ENCODE measurements around the gene EPYC.

EPYC gene

DNA sequence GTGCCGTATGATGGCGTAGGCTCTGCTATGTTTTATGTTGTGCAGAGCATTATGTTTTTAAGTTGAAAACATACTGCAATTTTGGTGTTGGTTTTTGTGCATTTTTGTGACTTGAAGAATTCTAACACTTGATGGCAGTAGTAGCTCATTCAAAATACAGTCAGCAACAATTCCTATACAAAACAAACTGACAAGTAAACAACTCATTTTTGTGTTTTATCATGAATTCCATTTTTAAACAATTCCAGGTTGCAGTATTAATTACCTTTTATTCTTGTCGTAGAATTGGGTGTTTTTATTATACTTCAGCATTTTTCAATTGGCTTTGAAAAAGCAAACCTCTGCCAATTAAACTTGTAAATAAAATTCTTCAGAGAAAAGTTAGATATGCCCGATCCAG, 45.7 kb downstream of the EPYC start:
- no peak for DNase-seq (ENCODE audit: low read depth in 2 of 2, low spot score in 1 of 2)

DNA sequence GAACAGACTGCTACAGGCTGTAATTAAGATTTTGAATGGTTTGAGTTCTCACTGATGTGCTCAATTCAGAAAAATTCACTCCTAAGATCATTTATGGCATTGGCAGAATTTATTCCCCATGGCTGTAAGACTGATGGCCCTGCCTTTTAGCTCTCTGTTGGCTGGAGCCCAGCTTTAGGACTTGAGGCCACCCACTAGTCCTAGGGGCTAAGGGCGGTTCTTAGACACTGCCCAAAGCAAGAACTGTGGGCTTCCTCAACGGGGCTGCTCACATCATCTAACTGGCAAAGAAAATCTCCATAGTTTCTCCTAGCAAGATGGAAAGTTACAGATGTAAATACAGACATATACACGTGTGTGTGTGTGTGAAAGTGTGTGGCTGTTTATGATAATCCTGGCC, 46.4 kb downstream of the EPYC start:
- DNase-seq (ENCODE audit: low read depth in 2 of 2, low spot score in 1 of 2) = no peak

DNA sequence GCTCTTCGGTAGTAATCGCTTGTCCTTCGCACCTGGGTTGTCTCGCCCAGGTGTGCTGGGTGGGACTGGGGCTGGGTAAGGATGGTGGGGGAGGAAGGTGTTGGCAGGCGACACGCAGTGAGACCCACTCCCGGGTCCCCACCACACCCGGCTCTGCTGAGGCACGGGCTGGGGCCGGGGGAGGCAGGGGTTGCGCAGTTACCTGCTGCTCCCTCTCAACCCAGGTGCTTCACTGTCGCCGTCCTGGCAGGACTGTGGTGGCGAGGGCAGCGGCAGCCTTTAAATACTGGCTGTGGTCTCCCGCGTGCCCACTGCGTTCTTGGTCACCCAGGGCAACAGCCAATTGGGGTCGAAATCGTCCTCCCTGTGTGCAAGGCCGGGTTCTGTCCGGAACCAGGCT, 49.9 kb downstream of the EPYC start, which contains the start of gene CCER1:
TSS of gene CCER1 (minus strand) at position 256 of the 400 bp plus-strand sequence. CDS start 434 bp downstream, outside the sequence.
- DNase-seq (ENCODE audit: low read depth in 2 of 2, low spot score in 1 of 2) = no peak

DNA sequence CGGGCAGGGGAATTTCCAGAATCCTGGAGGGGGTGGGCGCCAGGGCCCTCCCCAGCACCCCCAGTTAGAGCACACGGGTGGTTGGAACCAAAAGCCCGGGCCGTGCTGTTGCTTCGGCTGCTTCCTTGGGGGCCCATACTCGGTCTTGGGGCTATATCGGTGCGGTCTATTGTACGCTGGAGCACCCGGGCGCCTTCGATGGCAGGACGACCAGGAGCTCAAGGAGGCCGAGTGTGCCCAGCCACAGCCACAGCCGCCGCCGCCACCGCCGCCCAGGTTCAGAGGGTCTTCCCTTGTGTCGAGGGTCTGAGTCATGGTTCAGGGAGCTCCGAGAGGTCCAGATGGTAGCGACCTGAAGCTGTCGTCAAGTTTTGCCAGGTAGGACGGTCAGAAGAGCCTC, 50.3 kb downstream of the EPYC start:
- DNase-seq (ENCODE audit: low read depth in 2 of 2, low spot score in 1 of 2) = no peak

DNA sequence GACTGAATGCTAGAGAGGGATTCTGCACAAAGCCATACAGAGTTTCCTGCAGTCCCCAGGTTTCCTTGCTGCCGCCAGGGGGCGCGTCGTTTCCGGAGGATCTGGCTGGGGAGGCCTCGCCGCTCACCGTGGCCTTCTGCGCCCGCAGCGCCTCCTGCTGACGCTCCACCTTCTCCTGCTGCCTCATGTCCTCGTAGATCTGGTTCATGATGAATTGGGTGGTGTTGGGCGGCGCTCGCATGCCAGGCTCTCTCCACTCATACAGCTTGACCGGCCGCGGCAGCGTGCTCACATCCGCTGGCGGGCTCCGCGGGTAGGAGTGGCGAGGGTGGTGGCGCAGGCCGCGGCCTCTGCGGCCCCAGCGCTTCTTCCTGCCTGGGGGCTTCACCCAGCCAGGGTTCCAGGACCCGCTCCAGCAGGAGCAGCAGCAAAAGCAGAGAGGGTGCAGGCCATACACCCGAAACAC, 50.8 kb downstream of the EPYC start:
- no peak for DNase-seq (ENCODE audit: low read depth in 2 of 2, low spot score in 1 of 2)

DNA sequence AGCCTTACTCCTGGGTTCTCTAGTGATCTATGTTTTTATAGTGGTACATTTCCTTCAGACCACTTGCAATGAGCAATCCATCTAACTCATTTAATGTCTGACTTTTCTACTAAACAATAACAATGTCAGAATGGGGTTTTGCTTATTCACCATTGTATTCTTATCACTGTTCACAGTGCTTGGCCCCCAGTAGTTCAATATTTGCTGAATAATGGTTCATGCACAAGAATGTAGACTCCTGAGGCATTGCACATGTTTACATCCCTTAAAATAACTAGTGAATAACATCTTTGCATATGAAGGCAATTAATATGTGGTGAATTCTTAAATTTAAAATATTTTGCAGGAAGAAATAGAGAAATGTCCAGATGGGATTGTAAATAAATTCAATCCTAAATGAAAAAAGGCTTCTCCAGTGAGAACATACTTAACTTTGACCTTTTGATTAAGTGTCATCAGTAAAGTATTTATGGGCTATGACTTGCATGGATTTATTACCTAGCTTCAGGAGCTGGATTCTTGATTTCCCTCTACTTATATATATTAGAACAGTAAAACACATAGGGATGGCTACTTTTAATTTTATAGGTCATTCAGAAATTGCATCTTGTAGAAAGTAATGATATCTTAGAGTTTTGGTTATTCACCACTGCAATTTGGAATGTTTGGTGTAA, 53.2 kb downstream of the EPYC start:
- no peak for DNase-seq (ENCODE audit: low read depth in 2 of 2, low spot score in 1 of 2)

DNA sequence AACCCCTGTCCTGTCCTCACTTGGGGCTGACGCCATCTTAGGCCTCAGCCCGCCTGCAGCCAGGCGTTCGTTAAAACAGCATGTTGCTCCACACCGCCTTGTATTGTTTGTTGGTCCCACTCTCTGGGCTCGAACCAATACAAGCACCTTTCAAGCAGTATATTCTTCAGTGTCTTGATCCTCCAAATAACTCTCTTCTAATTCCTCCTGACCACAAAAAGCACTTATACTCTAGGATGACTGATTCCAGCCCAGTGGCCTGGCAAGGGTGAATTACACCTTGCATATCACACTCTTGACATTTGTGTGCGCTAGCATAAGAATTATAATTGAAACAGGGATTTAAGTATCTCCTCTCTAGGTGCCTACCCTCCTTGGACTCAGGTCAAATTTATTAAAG, 56.9 kb downstream of the EPYC start:
- no peak for DNase-seq (ENCODE audit: low read depth in 2 of 2, low spot score in 1 of 2)

DNA sequence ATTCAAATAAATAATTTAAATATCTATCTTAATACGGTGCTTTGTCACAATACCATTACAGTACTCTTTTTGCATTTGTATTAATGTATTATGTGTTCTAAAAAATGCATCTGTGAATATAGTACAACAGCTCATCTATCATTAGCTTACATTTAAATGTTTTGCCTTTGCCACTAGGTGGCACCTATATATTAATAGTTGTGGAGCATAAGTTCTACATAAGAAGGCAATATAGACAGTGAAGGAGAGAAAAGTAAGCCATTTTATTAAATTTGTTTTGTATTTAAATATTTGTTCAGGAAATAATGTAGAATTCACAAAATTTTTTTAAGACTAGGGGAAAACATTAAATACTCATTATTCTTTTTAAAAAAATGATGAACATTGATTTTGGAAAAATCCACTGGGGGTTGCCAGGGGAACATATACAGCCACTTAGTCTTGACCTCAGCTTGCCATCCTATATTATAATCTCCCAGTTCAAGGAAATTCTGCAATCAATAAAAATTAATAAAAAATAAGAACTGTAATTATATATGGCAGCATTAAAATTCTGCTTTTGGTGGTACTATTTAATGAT, 59.6 kb downstream of the EPYC start:
- DNase-seq (ENCODE audit: low read depth in 2 of 2, low spot score in 1 of 2) = no peak

DNA sequence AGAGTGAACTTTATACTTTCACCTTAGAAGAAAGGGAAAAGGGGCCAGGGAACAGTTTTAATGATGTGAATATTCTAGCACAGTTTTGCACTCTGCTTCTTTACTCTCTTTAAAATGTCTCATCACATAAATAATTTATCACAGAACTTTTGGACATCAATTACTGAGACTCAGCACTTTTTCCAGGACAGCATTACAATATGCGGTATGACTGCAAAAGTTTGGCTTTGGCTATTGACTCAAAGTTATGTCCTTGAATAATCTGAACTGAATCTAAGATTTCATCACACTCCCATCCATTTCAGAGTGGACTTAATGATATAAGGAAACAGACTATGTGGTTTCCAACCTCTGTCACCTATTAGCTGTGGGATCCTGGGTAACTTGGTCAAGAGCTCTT, 61.5 kb downstream of the EPYC start:
- DNase-seq (ENCODE audit: low read depth in 2 of 2, low spot score in 1 of 2) = no peak

DNA sequence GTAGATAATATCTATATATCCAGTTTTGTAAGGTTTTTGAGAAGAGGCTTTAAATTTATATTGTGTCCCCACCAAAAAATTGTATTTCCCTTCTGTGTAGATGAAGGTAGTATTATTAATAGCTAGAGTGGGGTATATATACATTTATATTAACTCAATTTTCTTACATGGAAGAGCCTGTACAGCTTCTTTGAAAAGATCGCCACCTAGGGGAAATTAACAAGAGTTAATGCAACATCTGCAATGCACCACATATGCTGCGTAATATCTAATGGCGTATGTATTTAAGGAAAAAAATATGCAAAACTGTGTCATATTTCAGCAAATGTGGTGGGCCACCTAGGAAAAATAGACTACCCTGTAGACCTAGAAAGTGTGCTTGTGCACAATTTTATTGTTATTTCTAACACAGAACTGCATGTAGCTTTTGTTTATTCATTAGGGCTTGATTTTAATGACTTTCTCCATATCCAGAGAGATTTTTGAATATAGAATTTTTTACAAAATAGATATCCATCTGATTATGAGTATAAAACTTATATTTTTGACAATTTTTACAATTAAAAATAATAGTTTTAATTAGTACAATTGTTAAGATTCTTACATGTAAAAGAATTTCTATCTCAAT, 63.8 kb downstream of the EPYC start:
- DNase-seq (ENCODE audit: low read depth in 2 of 2, low spot score in 1 of 2) = no peak

DNA sequence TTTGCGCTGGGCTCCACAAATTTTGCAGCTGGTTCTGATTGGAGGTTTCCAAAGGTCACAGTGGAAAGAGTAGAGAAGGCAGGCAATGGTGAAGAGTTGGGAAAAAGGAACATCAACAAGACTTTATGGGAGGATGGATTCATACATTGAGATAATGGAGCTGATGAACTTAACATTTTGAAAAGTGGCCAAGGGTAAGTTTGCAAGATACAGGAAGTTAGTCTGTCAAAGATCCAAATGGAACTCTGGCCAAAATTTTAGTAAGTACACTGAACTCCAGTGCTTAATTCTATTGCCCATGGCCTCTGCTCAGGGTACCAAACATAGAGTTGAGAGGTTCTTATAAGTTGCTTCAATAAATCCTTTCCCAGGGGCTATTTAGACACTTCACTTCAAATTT, 65.4 kb downstream of the EPYC start:
- DNase-seq (ENCODE audit: low read depth in 2 of 2, low spot score in 1 of 2) = no peak

DNA sequence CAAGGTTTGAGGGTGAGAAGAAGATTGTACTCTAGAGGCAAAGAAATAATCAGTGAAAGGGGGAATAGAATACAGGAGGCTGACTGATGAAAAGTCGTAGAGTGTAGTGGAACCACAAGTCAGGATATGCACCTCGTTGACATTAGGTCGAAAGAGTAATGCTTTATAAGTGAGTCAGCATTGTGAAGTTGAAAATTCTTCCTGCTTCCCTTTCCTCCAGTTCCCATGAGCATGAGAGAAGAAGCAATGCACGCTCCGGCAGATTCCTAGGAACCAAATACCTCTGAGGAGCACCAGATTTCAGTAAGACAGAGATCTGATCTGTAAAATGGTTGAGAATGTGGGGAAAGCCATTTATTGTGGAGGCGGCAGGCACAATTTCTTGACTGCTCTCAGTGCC, 66.3 kb downstream of the EPYC start:
- no peak for DNase-seq (ENCODE audit: low read depth in 2 of 2, low spot score in 1 of 2)

DNA sequence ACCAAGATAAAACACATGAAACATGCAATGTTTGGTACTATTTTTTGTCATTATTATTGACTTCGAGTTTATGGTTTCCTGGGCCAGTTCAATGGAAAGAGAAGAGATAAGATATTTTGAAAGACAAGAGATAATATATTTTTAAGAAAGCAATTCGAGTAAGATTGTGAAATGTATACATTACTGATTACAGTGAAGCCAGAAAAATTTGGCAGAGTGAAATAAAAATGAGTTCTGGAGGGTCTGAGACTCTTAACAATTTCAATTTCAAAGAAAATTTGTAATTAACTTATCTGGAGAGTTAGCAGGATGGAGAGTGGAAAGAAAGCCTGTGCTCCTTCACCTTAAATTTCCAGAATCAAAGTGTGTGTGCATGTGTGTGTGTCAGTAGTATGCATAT, 67.1 kb downstream of the EPYC start:
- DNase-seq (ENCODE audit: low read depth in 2 of 2, low spot score in 1 of 2) = no peak

DNA sequence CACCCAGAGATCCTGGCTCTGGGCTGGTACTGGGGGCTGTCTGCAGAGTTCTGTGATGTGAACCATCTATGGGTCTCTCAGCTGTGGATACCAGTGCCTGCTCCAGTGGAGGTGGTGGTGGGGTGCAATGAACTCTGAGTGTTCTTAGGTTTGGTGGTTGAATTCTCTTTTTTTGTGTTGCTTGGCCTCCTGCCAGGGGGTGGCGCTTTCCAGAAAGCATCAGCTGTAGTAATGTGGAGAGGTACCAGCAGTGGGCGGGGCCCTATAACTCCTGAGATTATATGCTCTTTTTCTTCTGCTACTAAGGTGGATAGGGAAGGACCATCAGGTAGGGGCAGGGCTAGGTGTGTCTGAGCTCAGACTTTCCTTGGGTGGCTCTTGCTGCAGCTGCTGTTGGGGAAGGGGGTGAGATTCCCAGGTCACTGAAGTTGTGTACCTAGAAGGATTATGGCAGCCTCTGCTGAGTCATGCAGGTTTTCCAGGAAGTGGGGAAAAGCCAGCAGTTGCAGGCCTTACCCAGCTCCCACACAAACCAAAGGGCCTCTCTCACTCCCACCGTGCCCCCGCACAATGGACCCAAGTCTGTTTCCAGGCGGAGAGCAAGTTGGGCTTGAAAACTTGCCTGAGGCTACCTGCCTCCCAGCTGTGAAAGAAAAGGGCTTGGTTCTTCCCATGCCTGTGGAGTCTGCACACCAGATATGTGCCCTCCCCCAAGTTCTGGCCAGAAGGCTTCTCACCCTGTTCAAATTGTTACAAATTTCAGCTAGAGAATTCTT, 68.4 kb downstream of the EPYC start:
- no peak for DNase-seq (ENCODE audit: low read depth in 2 of 2, low spot score in 1 of 2)

DNA sequence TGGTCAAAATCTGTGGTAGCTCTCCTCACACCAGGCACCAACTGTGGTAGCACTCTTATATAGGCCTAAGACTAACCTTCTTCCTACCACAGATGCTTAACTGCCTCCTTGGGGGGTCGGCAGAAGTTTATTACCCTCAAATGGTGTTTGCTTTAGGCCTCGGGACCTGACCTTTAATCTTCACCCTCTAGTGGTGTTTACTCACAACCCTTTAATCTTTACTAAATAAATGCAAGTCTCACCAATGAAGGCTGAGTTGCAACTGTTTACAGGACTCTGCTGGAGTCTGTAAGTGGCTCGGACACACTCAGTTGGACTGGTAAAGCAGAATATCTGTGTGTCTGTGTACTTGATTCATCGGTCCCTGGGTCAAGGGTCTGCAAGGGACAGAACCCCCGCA, 79.2 kb downstream of the EPYC start:
- DNase-seq (ENCODE audit: low read depth in 2 of 2, low spot score in 1 of 2) = no peak

DNA sequence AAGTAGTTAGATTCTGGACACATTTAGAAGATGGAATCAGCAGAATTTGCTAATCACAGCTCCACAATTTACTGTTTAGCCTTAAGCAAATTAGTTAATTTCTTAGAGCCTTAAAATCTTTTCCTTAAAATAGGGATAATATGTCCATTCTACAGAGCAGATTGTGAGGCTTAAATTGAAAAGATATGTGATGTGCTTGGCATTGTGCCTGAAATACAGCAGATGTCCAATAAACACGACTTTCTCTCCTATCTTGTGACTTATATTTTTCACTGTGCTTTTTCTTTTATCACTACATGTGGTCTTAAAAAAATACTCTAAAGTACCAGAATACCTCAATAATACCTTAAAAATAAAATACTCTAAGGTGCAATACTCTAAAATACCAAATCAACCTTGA, 80.4 kb downstream of the EPYC start:
- DNase-seq (ENCODE audit: low read depth in 2 of 2, low spot score in 1 of 2) = no peak

DNA sequence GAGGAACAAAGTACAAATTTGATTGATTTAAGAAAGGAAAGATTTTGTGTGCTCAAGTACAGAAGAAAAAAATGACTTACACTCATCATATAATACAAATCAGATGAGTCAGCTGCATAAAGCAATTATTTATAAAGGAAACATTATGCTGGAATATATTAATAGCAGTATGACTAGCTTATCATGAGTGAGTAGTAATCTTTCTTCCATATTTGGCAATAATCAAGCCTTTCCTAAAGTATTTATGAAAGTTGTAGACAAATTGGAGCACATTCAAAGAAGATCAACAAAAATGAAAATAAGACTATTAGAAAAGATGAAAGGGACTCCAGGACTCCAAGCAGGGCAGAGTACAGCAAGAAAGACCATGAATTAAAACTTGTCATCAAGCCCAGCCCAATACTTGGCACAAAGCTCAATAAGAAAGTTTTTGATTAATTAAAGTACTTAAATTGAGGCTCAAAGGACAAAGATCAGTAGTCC, 82.6 kb downstream of the EPYC start:
- no peak for DNase-seq (ENCODE audit: low read depth in 2 of 2, low spot score in 1 of 2)

DNA sequence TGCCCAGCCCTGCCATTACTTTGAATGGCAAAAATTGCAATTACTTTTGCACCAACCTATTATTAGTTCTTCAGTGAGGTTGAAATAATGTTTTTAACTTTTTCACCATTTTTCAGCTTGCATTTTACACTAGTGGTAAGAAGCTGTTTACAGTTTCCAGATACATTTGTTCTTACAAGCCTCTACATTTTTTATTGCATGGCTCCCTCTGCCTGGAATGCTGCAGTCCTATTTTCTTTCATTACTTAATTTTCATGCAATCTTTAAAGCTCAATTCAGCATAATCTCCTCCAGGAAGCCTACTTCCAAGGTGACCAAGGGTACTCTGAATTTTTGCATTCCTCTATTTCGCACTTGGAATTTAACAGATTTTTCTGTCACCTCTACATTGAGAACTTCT, 83.2 kb downstream of the EPYC start:
- no peak for DNase-seq (ENCODE audit: low read depth in 2 of 2, low spot score in 1 of 2)

DNA sequence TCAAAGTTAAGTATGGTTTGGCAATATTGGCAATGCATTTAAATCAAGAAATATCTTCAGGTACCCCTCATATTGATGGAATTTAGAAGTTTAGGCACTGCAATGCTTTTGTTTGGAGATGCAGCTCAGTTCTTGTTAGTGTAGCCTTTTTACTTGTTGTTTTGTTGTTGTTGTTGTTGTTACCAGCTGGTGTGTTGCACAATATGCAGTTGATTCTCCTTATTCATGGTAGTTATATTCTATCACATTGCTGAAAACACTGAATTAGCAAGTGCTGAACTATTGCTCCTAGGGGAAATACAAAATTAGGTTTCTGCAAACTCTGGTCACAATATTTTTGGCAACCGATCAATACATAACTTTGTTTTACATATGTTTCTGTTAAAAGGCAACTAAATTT, 84.5 kb downstream of the EPYC start:
- DNase-seq (ENCODE audit: low read depth in 2 of 2, low spot score in 1 of 2) = no peak

DNA sequence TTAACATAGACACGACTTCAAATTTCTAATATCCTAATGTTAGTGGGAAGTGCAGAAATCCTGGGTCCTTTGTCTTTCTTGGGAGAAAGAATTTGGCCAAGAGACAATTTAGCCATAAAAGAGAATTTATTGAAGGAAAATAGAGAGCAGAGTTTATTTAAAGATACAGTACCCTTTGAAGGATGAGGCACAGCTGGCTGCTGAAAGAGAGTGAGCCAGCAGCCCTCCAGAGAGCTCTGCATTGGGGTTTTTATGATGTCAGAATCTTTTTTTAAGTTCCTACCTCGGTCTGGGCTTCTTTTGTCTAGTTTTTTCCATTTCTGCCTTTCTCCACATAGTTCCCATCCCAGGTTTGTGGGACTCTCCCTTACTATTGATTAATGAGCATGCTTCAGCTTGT, 87.3 kb downstream of the EPYC start:
- no peak for DNase-seq (ENCODE audit: low read depth in 2 of 2, low spot score in 1 of 2)

DNA sequence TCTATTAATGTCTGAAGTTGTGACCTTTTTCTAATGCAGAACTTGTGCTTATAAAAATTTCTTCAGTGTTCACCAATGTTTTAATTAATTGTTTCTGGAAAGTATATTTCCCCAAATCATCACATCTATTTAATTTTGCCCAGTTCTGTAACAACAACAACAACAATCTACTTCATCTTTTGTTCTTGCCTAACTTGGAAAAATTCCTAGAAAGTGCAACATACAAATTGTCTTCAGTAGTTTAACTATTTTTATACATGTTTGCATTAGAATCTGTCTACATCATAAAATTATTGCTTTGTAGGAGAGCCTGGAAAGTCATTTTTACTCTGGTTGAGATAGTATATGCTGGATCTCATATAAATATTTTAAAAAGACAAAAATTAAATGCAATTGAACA, 88.3 kb downstream of the EPYC start:
- DNase-seq (ENCODE audit: low read depth in 2 of 2, low spot score in 1 of 2) = no peak

DNA sequence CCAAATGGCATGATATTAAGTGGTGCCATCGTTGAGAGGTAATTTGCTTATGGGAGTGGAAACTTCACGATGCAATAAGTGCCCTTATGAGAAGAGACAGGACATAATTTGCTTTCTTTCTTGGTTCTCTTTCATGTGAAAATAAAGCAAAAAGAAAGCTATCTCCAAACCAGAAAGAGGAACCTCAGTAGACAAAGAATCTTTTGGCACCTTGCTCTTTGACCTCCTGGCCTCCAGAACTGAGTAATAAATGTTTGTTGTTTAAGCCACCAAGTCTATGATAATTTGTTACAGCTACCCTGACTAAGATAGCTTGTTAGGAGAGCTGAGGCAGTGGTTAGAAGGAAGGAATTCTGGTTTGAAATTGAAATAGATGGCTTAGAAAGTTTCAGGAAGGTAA, 89.4 kb downstream of the EPYC start:
- DNase-seq (ENCODE audit: low read depth in 2 of 2, low spot score in 1 of 2) = no peak
